ENCODE measurements around the gene AGAP5.
A peak's percentile ranks its signal among the peaks of the same experiment; 100 is the strongest.
"Not testable (repeated sequence)": the region's sequence is repeated elsewhere in the genome, so short reads cannot be mapped to it uniquely, and the experiment has no call there.

Gene AGAP5

GRCh38 chr10:73697675-73698159 is at the start of gene AGAP5:
TSS of gene AGAP5 (minus strand) at chr10:73698109. CDS start at chr10:73697755, 354 bp downstream.
- ATAC-seq = not testable (repeated sequence)

GRCh38 chr10:73746721-73747120 is 48.8 kb upstream of the AGAP5 start:
- ATAC-seq = no peak

GRCh38 chr10:73744664-73744975 is 46.7 kb upstream of the AGAP5 start:
- peak; percentile 31 to 40 for ATAC-seq

GRCh38 chr10:73743905-73744663 is 46.2 kb upstream of the AGAP5 start, which contains the start of gene SEC24C:
TSS of gene SEC24C (plus strand) at chr10:73744372. CDS start at chr10:73746833, 2,461 bp downstream.
- ATAC-seq = peak; percentile 90 to 91

- ATAC-seq = no peak
Observed at GRCh38 chr10:73743327-73743904, 45.5 kb upstream of the AGAP5 start.

GRCh38 chr10:73742454-73742734 is 44.5 kb upstream of the AGAP5 start:
- ATAC-seq = no peak

GRCh38 chr10:73740501-73741254 is 42.8 kb upstream of the AGAP5 start:
- not testable (repeated sequence) for ATAC-seq

GRCh38 chr10:73734796-73735305 is 36.9 kb upstream of the AGAP5 start:
- no peak for ATAC-seq

GRCh38 chr10:73734028-73734720 is 36.3 kb upstream of the AGAP5 start:
- ATAC-seq = no peak

GRCh38 chr10:73732931-73733623 is 35.2 kb upstream of the AGAP5 start:
- ATAC-seq = no peak

- no peak for ATAC-seq
Observed at GRCh38 chr10:73732426-73732825, 34.5 kb upstream of the AGAP5 start.

- ATAC-seq = no peak
Observed at GRCh38 chr10:73731588-73732375, 33.9 kb upstream of the AGAP5 start.

GRCh38 chr10:73730153-73730906 is 32.4 kb upstream of the AGAP5 start:
- peak; percentile 89 to 91 for ATAC-seq

- ATAC-seq = peak; percentile 47 to 59
Observed at GRCh38 chr10:73729781-73730152, 31.9 kb upstream of the AGAP5 start.

GRCh38 chr10:73723516-73723915 is 25.6 kb upstream of the AGAP5 start:
- ATAC-seq = no peak

- ATAC-seq = not testable (repeated sequence)
Observed at GRCh38 chr10:73720561-73720960, 22.7 kb upstream of the AGAP5 start.

- no peak for ATAC-seq
Observed at GRCh38 chr10:73717556-73717955, 19.6 kb upstream of the AGAP5 start.

- no peak for ATAC-seq
Observed at GRCh38 chr10:73716251-73716650, 18.3 kb upstream of the AGAP5 start.

- ATAC-seq = not testable (repeated sequence)
Observed at GRCh38 chr10:73715179-73716156, 17.6 kb upstream of the AGAP5 start.

All from activated CD4-positive, CD25-positive, alpha-beta regulatory T cell treated with anti-CD3 and anti-CD28 coated beads, Interleukin-2, amount 50 U/mL, for 24 hours (primary cell).